ENCODE measurements around the gene ITSN2.

DNA sequence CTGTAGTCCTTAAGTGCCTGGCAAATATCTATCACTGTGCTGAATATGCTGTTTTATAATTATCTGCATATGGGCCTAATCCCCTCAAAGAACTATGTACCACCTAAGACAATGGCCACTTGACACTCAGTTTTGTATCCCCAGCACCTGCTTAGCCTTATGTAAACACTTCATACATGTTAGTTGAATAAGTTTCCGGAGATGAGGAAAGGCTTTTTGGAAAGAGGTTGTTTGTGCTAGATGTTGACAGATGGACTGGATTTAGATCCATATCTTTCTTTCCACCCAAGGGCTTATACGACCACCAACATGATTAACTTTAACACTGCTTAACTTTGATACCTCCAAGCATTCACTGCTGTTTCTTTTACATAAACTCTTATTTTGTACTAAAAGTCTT is 122.2 kb downstream of the ITSN2 start:
- TF ChIP-seq, protein P1, sequence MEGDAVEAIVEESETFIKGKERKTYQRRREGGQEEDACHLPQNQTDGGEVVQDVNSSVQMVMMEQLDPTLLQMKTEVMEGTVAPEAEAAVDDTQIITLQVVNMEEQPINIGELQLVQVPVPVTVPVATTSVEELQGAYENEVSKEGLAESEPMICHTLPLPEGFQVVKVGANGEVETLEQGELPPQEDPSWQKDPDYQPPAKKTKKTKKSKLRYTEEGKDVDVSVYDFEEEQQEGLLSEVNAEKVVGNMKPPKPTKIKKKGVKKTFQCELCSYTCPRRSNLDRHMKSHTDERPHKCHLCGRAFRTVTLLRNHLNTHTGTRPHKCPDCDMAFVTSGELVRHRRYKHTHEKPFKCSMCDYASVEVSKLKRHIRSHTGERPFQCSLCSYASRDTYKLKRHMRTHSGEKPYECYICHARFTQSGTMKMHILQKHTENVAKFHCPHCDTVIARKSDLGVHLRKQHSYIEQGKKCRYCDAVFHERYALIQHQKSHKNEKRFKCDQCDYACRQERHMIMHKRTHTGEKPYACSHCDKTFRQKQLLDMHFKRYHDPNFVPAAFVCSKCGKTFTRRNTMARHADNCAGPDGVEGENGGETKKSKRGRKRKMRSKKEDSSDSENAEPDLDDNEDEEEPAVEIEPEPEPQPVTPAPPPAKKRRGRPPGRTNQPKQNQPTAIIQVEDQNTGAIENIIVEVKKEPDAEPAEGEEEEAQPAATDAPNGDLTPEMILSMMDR (IDR thresholded peaks at IDR 0.05), result no peak
- TF ChIP-seq EZH2 (IDR thresholded peaks at IDR 0.05), result no peak
- no peak for TF ChIP-seq EZH2phosphoT487 (IDR thresholded peaks at IDR 0.05)

Measured in neural progenitor cell (in vitro differentiated cells).